NB4 (cell line): ENCODE results near the gene ADI1.

ENCODE experiments used
- DNase-seq: peaks from one replicate; pipeline ENCODE4 v3.0.0; 2010; ENCODE audit warnings: low read depth
- H3K4me3 ChIP-seq: one replicate; pipeline ENCODE4 v1.5.1; 2011; ENCODE audit warnings: mild to moderate bottlenecking, low read depth, low read length, moderate library complexity
- CTCF ChIP-seq: IDR thresholded peaks from one replicate; pipeline ENCODE4 v1.5.1; 2012; ENCODE audit warnings: low read depth, low read length
- MAX ChIP-seq: IDR thresholded peaks from 2 replicates; pipeline ENCODE4 v1.6.1; 2011; ENCODE audit warnings: low read depth, low read length
- MYC ChIP-seq: IDR thresholded peaks from 2 replicates; pipeline ENCODE4 v1.6.1; 2011; ENCODE audit warnings: low read depth, low read length
- POLR2A ChIP-seq: IDR thresholded peaks from 2 replicates; pipeline ENCODE4 v1.6.1; 2011; ENCODE audit warnings: mild to moderate bottlenecking; ENCODE audit not compliant: insufficient read length; ENCODE audit errors: extremely low read depth

The ADI1 gene

GRCh38 chr2:3533836-3534235 is 14.5 kb upstream of the ADI1 start:
- no peak for DNase-seq
- no peak overlapping the region for H3K4me3 ChIP-seq
- TF ChIP-seq MYC (no peak), POLR2A (no peak), CTCF (no peak), MAX (no peak)

GRCh38 chr2:3532941-3533340 is 13.6 kb upstream of the ADI1 start:
- TF ChIP-seq POLR2A (no peak), CTCF (no peak), MAX (no peak), MYC (no peak)
- DNase-seq = no peak
- no peak overlapping the region for H3K4me3 ChIP-seq

GRCh38 chr2:3529316-3530025 is 10.1 kb upstream of the ADI1 start:
- no peak for DNase-seq
- TF ChIP-seq POLR2A = no peak
- TF ChIP-seq MYC = no peak
- TF ChIP-seq MAX = no peak
- TF ChIP-seq CTCF = no peak
- no peak overlapping the region for H3K4me3 ChIP-seq

GRCh38 chr2:3527886-3528785 is 8.8 kb upstream of the ADI1 start:
- TF ChIP-seq MYC (no peak), MAX (no peak), CTCF (no peak), POLR2A (no peak)
- DNase-seq = no peak
- no peak overlapping the region for H3K4me3 ChIP-seq

GRCh38 chr2:3526871-3527270 is 7.5 kb upstream of the ADI1 start:
- TF ChIP-seq POLR2A (no peak), MYC (no peak), MAX (no peak), CTCF (no peak)
- no peak for DNase-seq
- no peak overlapping the region for H3K4me3 ChIP-seq
